Measurements from ENCODE around the gene LRRC26. TPM values are rescaled to one million over a fixed set of nuclear protein-coding genes. Genes with fewer than 3 reads are reported as not detected.
A peak's percentile ranks its signal among the peaks of the same experiment; 100 is the strongest.

Gene LRRC26
- total and polyA plus RNA-seq, 2 of the 13 experiments (the other 11 are each of a cell fraction or from before 2014, with no cell fraction given), result not detected

GRCh38 chr9:137217276-137218211 lies 47.7 kb upstream of the LRRC26 start (continued):
- no peak for TF ChIP-seq ZNF275 (CRISPR knock-in tag; IDR thresholded peaks at IDR 0.05; ENCODE audit: borderline replicate concordance)
- TF ChIP-seq NPAS2 (CRISPR knock-in tag; IDR thresholded peaks at IDR 0.05; ENCODE audit: borderline replicate concordance), result no peak
- TF ChIP-seq ZNF282 (IDR thresholded peaks at IDR 0.05; ENCODE audit: partially characterized antibody), result no peak
- TF ChIP-seq TFE3 (CRISPR knock-in tag; IDR thresholded peaks at IDR 0.05), result 0 out of 2 replicates have a peak, but pooled peaks have one; percentile 20
- TF ChIP-seq PAF1 (CRISPR knock-in tag; IDR thresholded peaks at IDR 0.05), result no peak
- TF ChIP-seq SP2 (CRISPR knock-in tag; IDR thresholded peaks at IDR 0.05), result no peak
- no peak for TF ChIP-seq THYN1 (CRISPR knock-in tag; IDR thresholded peaks at IDR 0.05; ENCODE audit: borderline replicate concordance, low read depth)
- TF ChIP-seq BATF2 (CRISPR knock-in tag; IDR thresholded peaks at IDR 0.05), result no peak
- TF ChIP-seq SALL2 (CRISPR knock-in tag; IDR thresholded peaks at IDR 0.05), result 0 out of 2 replicates have a peak, but pooled peaks have one; percentile 36
- no peak for TF ChIP-seq ZNF773 (CRISPR knock-in tag; IDR thresholded peaks at IDR 0.05; ENCODE audit: borderline replicate concordance)
- 0 out of 2 replicates have a peak, but pooled peaks have one; percentile 17 for TF ChIP-seq ZNF558 (CRISPR knock-in tag; IDR thresholded peaks at IDR 0.05; ENCODE audit: borderline replicate concordance)
- TF ChIP-seq YY1 (IDR thresholded peaks at IDR 0.05; ENCODE audit: insufficient read depth, insufficient replicate concordance, low read depth, low read length), result peak; percentile 69
- no peak for TF ChIP-seq ZMAT5 (CRISPR knock-in tag; IDR thresholded peaks at IDR 0.05; ENCODE audit: borderline replicate concordance, low read depth)
- no peak for TF ChIP-seq ZNF841 (CRISPR knock-in tag; IDR thresholded peaks at IDR 0.05; ENCODE audit: borderline replicate concordance)
- TF ChIP-seq MTF2 (CRISPR knock-in tag; IDR thresholded peaks at IDR 0.05; ENCODE audit: borderline replicate concordance), result no peak
- TF ChIP-seq ZFP37 (CRISPR knock-in tag; IDR thresholded peaks at IDR 0.05; ENCODE audit: borderline replicate concordance), result no peak
- TF ChIP-seq E2F2 (CRISPR knock-in tag; IDR thresholded peaks at IDR 0.05; ENCODE audit: borderline replicate concordance), result no peak
- no peak for TF ChIP-seq SKI (IDR thresholded peaks at IDR 0.05; ENCODE audit: partially characterized antibody)
- TF ChIP-seq ZNF703 (CRISPR knock-in tag; IDR thresholded peaks at IDR 0.05; ENCODE audit: borderline replicate concordance), result no peak
- TF ChIP-seq ZNF589 (CRISPR knock-in tag; conservative IDR thresholded peaks at IDR 0.05), result no peak
- TF ChIP-seq ATRX (CRISPR knock-in tag; IDR thresholded peaks at IDR 0.05; ENCODE audit: borderline replicate concordance), result no peak

Data from HepG2 (cell line).